ENCODE measurements around the gene RFT1. TPM values are rescaled to one million over a fixed set of nuclear protein-coding genes. Genes with fewer than 3 reads are reported as not detected.

RFT1 gene
- total and polyA plus RNA-seq, 2 of the 13 experiments (the other 11 are each of a cell fraction or from before 2014, with no cell fraction given) = 23.2 to 37.0 TPM

DNA sequence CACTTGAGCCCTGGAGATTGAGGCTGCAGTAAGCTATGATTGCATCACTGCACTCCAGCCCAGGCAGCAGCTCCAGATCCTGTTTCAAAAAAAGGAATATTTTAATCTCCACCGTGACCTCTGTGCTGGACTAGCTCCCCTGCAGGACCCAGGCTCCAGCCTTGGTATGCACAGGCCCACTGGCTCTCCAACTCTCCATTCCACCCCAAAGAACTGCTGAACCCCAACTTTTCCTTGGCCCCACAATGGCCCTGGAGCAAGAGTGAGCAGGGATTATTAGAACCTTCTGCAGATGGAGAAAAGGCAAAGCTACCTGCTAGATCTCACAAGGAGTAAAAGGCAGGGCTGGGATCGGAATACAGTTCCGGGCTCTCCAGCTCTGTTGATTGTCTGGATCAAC is 51.6 kb downstream of the RFT1 start (continued):
- TF ChIP-seq, protein P1, sequence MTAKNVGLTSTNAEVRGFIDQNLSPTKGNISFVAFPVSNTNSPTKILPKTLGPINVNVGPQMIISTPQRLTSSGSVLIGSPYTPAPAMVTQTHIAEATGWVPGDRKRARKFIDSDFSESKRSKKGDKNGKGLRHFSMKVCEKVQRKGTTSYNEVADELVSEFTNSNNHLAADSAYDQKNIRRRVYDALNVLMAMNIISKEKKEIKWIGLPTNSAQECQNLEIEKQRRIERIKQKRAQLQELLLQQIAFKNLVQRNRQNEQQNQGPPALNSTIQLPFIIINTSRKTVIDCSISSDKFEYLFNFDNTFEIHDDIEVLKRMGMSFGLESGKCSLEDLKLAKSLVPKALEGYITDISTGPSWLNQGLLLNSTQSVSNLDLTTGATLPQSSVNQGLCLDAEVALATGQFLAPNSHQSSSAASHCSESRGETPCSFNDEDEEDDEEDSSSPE (CRISPR knock-in tag; IDR thresholded peaks at IDR 0.05) = no peak

DNA sequence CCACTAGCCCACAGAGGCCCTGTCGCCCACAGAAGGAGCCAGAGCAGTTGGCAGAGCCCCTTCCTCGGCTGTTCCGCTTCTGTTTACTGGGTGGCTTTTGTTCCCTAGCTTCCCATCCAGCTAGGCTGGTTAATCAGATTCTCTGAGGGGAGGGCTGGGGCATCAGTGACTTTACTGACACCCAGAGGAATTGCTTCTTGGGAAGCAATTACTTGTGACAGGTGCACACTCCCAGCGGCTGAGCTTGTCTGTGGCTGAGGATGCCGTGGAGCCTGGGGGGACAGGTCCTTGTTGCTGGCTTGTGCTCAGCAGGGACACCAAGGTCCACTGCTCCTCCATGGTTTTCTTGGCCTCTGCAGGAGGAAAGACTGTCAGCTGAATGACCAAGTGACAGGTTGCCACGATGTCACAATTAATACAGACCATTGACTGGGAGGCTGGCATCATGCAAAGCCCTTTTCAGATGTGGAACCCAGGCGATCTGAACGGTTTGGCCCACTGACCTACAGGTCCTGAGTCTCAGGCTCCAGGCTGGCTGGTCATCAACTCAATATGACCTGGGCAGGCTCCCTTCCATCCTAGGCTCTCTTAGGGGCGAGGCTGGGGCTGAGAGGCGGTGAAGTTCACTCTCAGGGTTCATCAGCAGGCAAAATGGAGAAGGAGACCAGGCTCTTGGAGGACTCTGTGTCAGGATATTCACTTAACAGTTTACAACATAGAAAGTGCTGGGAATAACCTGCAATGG is 52.6 kb downstream of the RFT1 start:
- no peak overlapping the region for H3K4me3 ChIP-seq (replicated peaks in 1 of 3; ENCODE audit: insufficient read depth in 1 of 3, low read depth in 2 of 3, low read length in 3 of 3)
- no peaks in the 10 kb centered on the region for H3K9me3 ChIP-seq (ENCODE audit: low read length)
- ChIA-PET CTCF (ENCODE audit: low intra/inter-chr PET ratio, low total read pairs) (no interaction called here), POLR2A (no interaction called here)
- no peaks in the 10 kb centered on the region for H3K36me3 ChIP-seq (replicated peaks in 1 of 2; ENCODE audit: control insufficient read depth in 1 of 2, insufficient read depth in 2 of 2, low read length in 2 of 2)
- no peaks in the 10 kb centered on the region for H3K27me3 ChIP-seq (ENCODE audit: control insufficient read depth in 1 of 2, insufficient read depth in 2 of 2, low read length in 2 of 2)
- no peaks in the 10 kb centered on the region for H4K20me1 ChIP-seq (ENCODE audit: insufficient read depth, low read length)
- no peak overlapping the region for H3K9ac ChIP-seq (ENCODE audit: insufficient read depth, low read depth, low read length)
- no peak for ATAC-seq
- no peak for TF ChIP-seq ARHGAP35 (CRISPR knock-in tag; IDR thresholded peaks at IDR 0.05; ENCODE audit: borderline replicate concordance)
- no peak for TF ChIP-seq ZNF747 (CRISPR knock-in tag; IDR thresholded peaks at IDR 0.05; ENCODE audit: borderline replicate concordance)
- no peak for TF ChIP-seq ZNF652 (CRISPR knock-in tag; IDR thresholded peaks at IDR 0.05; ENCODE audit: borderline replicate concordance, low read depth)
- no peak for TF ChIP-seq MEIS2 (CRISPR knock-in tag; IDR thresholded peaks at IDR 0.05)
- TF ChIP-seq PAWR (CRISPR knock-in tag; IDR thresholded peaks at IDR 0.05; ENCODE audit: borderline replicate concordance) = no peak
- TF ChIP-seq, protein P2, sequence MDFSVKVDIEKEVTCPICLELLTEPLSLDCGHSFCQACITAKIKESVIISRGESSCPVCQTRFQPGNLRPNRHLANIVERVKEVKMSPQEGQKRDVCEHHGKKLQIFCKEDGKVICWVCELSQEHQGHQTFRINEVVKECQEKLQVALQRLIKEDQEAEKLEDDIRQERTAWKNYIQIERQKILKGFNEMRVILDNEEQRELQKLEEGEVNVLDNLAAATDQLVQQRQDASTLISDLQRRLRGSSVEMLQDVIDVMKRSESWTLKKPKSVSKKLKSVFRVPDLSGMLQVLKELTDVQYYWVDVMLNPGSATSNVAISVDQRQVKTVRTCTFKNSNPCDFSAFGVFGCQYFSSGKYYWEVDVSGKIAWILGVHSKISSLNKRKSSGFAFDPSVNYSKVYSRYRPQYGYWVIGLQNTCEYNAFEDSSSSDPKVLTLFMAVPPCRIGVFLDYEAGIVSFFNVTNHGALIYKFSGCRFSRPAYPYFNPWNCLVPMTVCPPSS (IDR thresholded peaks at IDR 0.05) = no peak
- TF ChIP-seq, protein P3, sequence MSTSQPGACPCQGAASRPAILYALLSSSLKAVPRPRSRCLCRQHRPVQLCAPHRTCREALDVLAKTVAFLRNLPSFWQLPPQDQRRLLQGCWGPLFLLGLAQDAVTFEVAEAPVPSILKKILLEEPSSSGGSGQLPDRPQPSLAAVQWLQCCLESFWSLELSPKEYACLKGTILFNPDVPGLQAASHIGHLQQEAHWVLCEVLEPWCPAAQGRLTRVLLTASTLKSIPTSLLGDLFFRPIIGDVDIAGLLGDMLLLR (CRISPR knock-in tag; IDR thresholded peaks at IDR 0.05) = no peak
- TF ChIP-seq, protein P4, sequence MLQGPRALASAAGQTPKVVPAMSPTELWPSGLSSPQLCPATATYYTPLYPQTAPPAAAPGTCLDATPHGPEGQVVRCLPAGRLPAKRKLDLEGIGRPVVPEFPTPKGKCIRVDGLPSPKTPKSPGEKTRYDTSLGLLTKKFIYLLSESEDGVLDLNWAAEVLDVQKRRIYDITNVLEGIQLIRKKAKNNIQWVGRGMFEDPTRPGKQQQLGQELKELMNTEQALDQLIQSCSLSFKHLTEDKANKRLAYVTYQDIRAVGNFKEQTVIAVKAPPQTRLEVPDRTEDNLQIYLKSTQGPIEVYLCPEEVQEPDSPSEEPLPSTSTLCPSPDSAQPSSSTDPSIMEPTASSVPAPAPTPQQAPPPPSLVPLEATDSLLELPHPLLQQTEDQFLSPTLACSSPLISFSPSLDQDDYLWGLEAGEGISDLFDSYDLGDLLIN (CRISPR knock-in tag; IDR thresholded peaks at IDR 0.05; ENCODE audit: borderline replicate concordance) = no peak
- TF ChIP-seq ZNF598 (CRISPR knock-in tag; IDR thresholded peaks at IDR 0.05; ENCODE audit: borderline replicate concordance) = no peak
- no peak for TF ChIP-seq THAP11 (CRISPR knock-in tag; IDR thresholded peaks at IDR 0.05)
- TF ChIP-seq EHMT2 (IDR thresholded peaks at IDR 0.05; ENCODE audit: borderline replicate concordance, low read depth, low read length) = no peak
- TF ChIP-seq ZKSCAN1 (IDR thresholded peaks at IDR 0.05; ENCODE audit: low read length) = no peak
- no peak for TF ChIP-seq MEIS1 (CRISPR knock-in tag; IDR thresholded peaks at IDR 0.05; ENCODE audit: borderline replicate concordance)
- TF ChIP-seq HNRNPLL (IDR thresholded peaks at IDR 0.05; ENCODE audit: low read depth, low read length, poor library complexity, severe bottlenecking) = no peak
- no peak for TF ChIP-seq MIER3 (CRISPR knock-in tag; IDR thresholded peaks at IDR 0.05; ENCODE audit: borderline replicate concordance)
- no peak for TF ChIP-seq ZNF44 (CRISPR knock-in tag; IDR thresholded peaks at IDR 0.05)
- H3K79me2 ChIP-seq (ENCODE audit: insufficient read depth, low read length) = no peaks in the 10 kb centered on the region
- 59% methylated on average over 7 of the region's 10 CpGs for WGBS (ENCODE audit: low lambda C conversion rate)
- H3K4me2 ChIP-seq (ENCODE audit: low read depth, low read length) = no peak overlapping the region
- no peak overlapping the region for H2AFZ ChIP-seq (ENCODE audit: low read length)
- peaks cover 13% of the 10 kb centered on the region for H3K4me1 ChIP-seq (ENCODE audit: insufficient read depth, low read length)
- in situ Hi-C loops (cut with HindIII; ENCODE audit: extremely low pct_ligation_motif_present, low pct_unique_long_range_greater_than_20kb) (loop anchor here (5.0 kb wide), 1 partner anchor 225 kb away; no protein-coding TSS in a partner anchor), intact Hi-C loops (cut with micrococcal nuclease; ENCODE audit: unreplicated experiment) (loop anchor here (10.0 kb wide), 1 partner anchor 333 kb away; no protein-coding TSS in a partner anchor)
- H3K27ac ChIP-seq (ENCODE audit: extremely low read length, insufficient read depth, low read length) = no peak overlapping the region
- FAIRE-seq = no peak
- BruUV-seq (replicated peaks) = no TSS peak
- no peak for DNase-seq (ENCODE audit: low spot score)
